Stimulated activated CD4-positive, alpha-beta T cell treated with anti-CD3 and anti-CD28 coated beads, TNF-alpha, amount 100 ng/mL, for 24 hours (primary cell): ENCODE measurements around the gene FAM151A.

Source experiments
- DNase-seq, 3 experiments: peaks; one replicate each; pipeline ENCODE4 v3.0.0-alpha.2; 2020; ENCODE audit warnings: low read depth in 3 of 3

FAM151A gene

GRCh38 chr1:54623216-54624007, at the start of gene FAM151A:
TSS of gene FAM151A (minus strand) at chr1:54623525. CDS start at chr1:54623395, 130 bp downstream.
- DNase-seq: no peak

- peak; percentile 31 to 64 (median 61) for DNase-seq
These were observed 48.8 kb upstream of the FAM151A start for GRCh38 chr1:54671985-54672608.

GRCh38 chr1:54668567-54668966, 45.2 kb upstream of the FAM151A start:
- DNase-seq: no peak

- no peak for DNase-seq
These were observed 44.5 kb upstream of the FAM151A start for GRCh38 chr1:54667797-54668196.

- no peak for DNase-seq
These were observed 43.0 kb upstream of the FAM151A start for GRCh38 chr1:54666333-54666732.

- DNase-seq: no peak
These were observed 42.5 kb upstream of the FAM151A start for GRCh38 chr1:54665852-54666251.

- no peak for DNase-seq
These were observed 41.0 kb upstream of the FAM151A start for GRCh38 chr1:54664364-54664763.

GRCh38 chr1:54663725-54664124, 40.4 kb upstream of the FAM151A start:
- no peak for DNase-seq

- no peak for DNase-seq
These were observed 35.0 kb upstream of the FAM151A start for GRCh38 chr1:54658164-54658913.

- DNase-seq: no peak
These were observed 29.7 kb upstream of the FAM151A start for GRCh38 chr1:54653036-54653435.

- no peak for DNase-seq
These were observed 28.8 kb upstream of the FAM151A start for GRCh38 chr1:54652168-54652567.

GRCh38 chr1:54651608-54652007, 28.3 kb upstream of the FAM151A start:
- no peak for DNase-seq

- DNase-seq: no peak
These were observed 27.1 kb upstream of the FAM151A start for GRCh38 chr1:54650417-54650816.

- DNase-seq: no peak
These were observed 26.6 kb upstream of the FAM151A start for GRCh38 chr1:54649921-54650320.

- DNase-seq: no peak
These were observed 26.0 kb upstream of the FAM151A start for GRCh38 chr1:54649130-54649898.

- no peak for DNase-seq
These were observed 22.7 kb upstream of the FAM151A start for GRCh38 chr1:54645806-54646676.

- DNase-seq: no peak
These were observed 20.4 kb upstream of the FAM151A start for GRCh38 chr1:54643736-54644135.

GRCh38 chr1:54640863-54641836, 17.8 kb upstream of the FAM151A start, which contains the start of gene MROH7:
TSS of gene MROH7 (plus strand) at chr1:54641786. CDS start at chr1:54652927, 11,141 bp downstream.
- DNase-seq: no peak

GRCh38 chr1:54640361-54640760, 17.0 kb upstream of the FAM151A start:
- no peak for DNase-seq
